ENCODE measurements around the gene DGKG.
A peak's percentile ranks its signal among the peaks of the same experiment; 100 is the strongest.

DGKG gene

GRCh38 chr3:186117521-186118134 is 244.4 kb downstream of the DGKG start:
- TF ChIP-seq CTCF (IDR thresholded peaks at IDR 0.05), result no peak
- peaks cover 69% of the 10 kb centered on the region for H3K4me1 Mint-ChIP-seq
- no peak overlapping the region for H3K27ac Mint-ChIP-seq
- no peaks in the 10 kb centered on the region for H3K9me3 Mint-ChIP-seq
- H3K36me3 Mint-ChIP-seq (ENCODE audit: low read depth), result no peaks in the 10 kb centered on the region
- DNase-seq, result no peak
- peaks cover 38% of the 10 kb centered on the region for H3K27me3 Mint-ChIP-seq (ENCODE audit: low read depth, poor library complexity)
- no peak overlapping the region for H3K4me3 Mint-ChIP-seq

GRCh38 chr3:186115239-186115996 is 246.6 kb downstream of the DGKG start:
- no peak for DNase-seq
- peaks cover 42% of the 10 kb centered on the region for H3K27me3 Mint-ChIP-seq (ENCODE audit: low read depth, poor library complexity)
- no peaks in the 10 kb centered on the region for H3K9me3 Mint-ChIP-seq
- no peak overlapping the region for H3K4me3 Mint-ChIP-seq
- no peak overlapping the region for H3K27ac Mint-ChIP-seq
- no peaks in the 10 kb centered on the region for H3K36me3 Mint-ChIP-seq (ENCODE audit: low read depth)
- no peak for TF ChIP-seq CTCF (IDR thresholded peaks at IDR 0.05)
- H3K4me1 Mint-ChIP-seq, result peaks cover 74% of the 10 kb centered on the region

GRCh38 chr3:186110975-186111974 is 250.8 kb downstream of the DGKG start:
- no peak for TF ChIP-seq CTCF (IDR thresholded peaks at IDR 0.05)
- no peaks in the 10 kb centered on the region for H3K36me3 Mint-ChIP-seq (ENCODE audit: low read depth)
- H3K9me3 Mint-ChIP-seq, result no peaks in the 10 kb centered on the region
- peak overlapping the region; percentile 95 for H3K27ac Mint-ChIP-seq
- peaks cover 25% of the 10 kb centered on the region for H3K27me3 Mint-ChIP-seq (ENCODE audit: low read depth, poor library complexity)
- peak overlapping the region; percentile 96 for H3K4me3 Mint-ChIP-seq
- peaks cover 65% of the 10 kb centered on the region for H3K4me1 Mint-ChIP-seq
- peak; percentile 38 for DNase-seq

- no peak for TF ChIP-seq CTCF (IDR thresholded peaks at IDR 0.05)
- no peaks in the 10 kb centered on the region for H3K9me3 Mint-ChIP-seq
- peak overlapping the region; percentile 95 for H3K27ac Mint-ChIP-seq
- H3K36me3 Mint-ChIP-seq (ENCODE audit: low read depth), result peaks cover 5% of the 10 kb centered on the region
- peaks cover 21% of the 10 kb centered on the region for H3K27me3 Mint-ChIP-seq (ENCODE audit: low read depth, poor library complexity)
- peak; percentile 38 for DNase-seq
- H3K4me1 Mint-ChIP-seq, result peaks cover 65% of the 10 kb centered on the region
- H3K4me3 Mint-ChIP-seq, result peak overlapping the region; percentile 96
Measured at GRCh38 chr3:186109897-186110803, 251.9 kb downstream of the DGKG start.

Measured in nephron progenitor cell (in vitro differentiated cells).